Prostate gland (tissue), 2 donors: ENCODE measurements around the gene UFSP2. TPM values are rescaled to one million over a fixed set of nuclear protein-coding genes. Genes with fewer than 3 reads are reported as not detected.

Source experiments
- DNase-seq: peaks from one replicate; pipeline ENCODE4 v3.0.0-alpha.2; 2019; ENCODE audit warnings: low spot score
- H3K27ac ChIP-seq, 2 donors: fragments of 200-600 bp; sonication (generic); 2 replicates each; pipeline ENCODE4 v1.5.1; 2017 to 2019
- H3K27me3 ChIP-seq: fragments of 200-600 bp; sonication (generic); replicated peaks from 2 replicates; pipeline ENCODE4 v1.5.1; 2019; ENCODE audit not compliant: insufficient read depth
- H3K36me3 ChIP-seq, 2 donors: fragments of 200-600 bp; sonication (generic); 1 replicate in 1 of 2; 2 replicates in 1 of 2; pipeline versions ENCODE4 v1.5.1 to v1.8.1; 2017 to 2019
- H3K4me1 ChIP-seq: fragments of 200-600 bp; sonication (generic); replicated peaks from 2 replicates; pipeline ENCODE4 v1.5.1; 2019
- H3K4me3 ChIP-seq, 2 donors: fragments of 200-600 bp; sonication (generic); 2 replicates each; pipeline ENCODE4 v1.5.1; 2017 to 2019
- H3K9me3 ChIP-seq: fragments of 200-600 bp; sonication (generic); 2 replicates; pipeline ENCODE4 v1.5.1; 2017
- CTCF ChIP-seq, 4 experiments: fragments of 200-600 bp in 2 of 4; fragments of 450-650 bp in 2 of 4; sonication (generic) in 2 of 4; IDR thresholded peaks; 1 replicate in 3 of 4; 2 replicates in 1 of 4; pipeline ENCODE4 v1.5.1; 2016 to 2019; ENCODE audit warnings: antibody characterized with exemption in 4 of 4, mild to moderate bottlenecking in 2 of 4, moderate library complexity in 2 of 4
- POLR2A ChIP-seq: fragments of 450-650 bp; IDR thresholded peaks from one replicate; pipeline ENCODE4 v1.6.1; 2016; ENCODE audit warnings: antibody characterized with exemption, mild to moderate bottlenecking
- POLR2AphosphoS5 ChIP-seq: sonication (generic); formaldehyde crosslinking; IDR thresholded peaks from one replicate; pipeline ENCODE4 v1.6.1; 2017; ENCODE audit warnings: antibody characterized with exemption
- WGBS: methylation state at CpG from one replicate; pipeline ENCODE4 v1.1.5; 2018; 5-methylcytosine and 5-hydroxymethylcytosine counted together
- intact Hi-C: fragments of 100-400 bp; cut with DNase I; formaldehyde crosslinking; loops from one replicate; pipeline ENCODE4 v1.14.2; 2022
- total RNA-seq, 2 donors: library from RNA; depleted of rRNA; stranded (reverse); fragments of >200 nt; gene quantifications; one replicate each; pipeline ENCODE4 v1.1.0, GENCODE V29; 2016

UFSP2 gene
- total RNA-seq, 2 donors from 2014 or later: 32.1 to 42.7 TPM

- Histone ChIP-seq H3K4me1 (no peaks in the 10 kb centered on the region), H3K27me3 (no peaks in the 10 kb centered on the region), H3K27ac (no peak overlapping the region), H3K9me3 (no peaks in the 10 kb centered on the region), H3K4me3 (no peak overlapping the region), H3K36me3 (no peaks in the 10 kb centered on the region)
- intact Hi-C loops: loop anchor here (10.0 kb wide), 2 partner anchors 203 to 643 kb away; no protein-coding TSS in a partner anchor
- TF ChIP-seq POLR2A (no peak), POLR2AphosphoS5 (no peak), CTCF (IDR thresholded peaks at IDR 0.05) (no peak)
- 95% methylated on average over 1 of the region's 1 CpG for WGBS
- DNase-seq: no peak
Measured at GRCh38 chr4:185392156-185392555, 33.6 kb downstream of the UFSP2 start.

GRCh38 chr4:185390941-185391340, 34.8 kb downstream of the UFSP2 start:
- intact Hi-C loops: loop anchor here (10.0 kb wide), 2 partner anchors 204 to 644 kb away; no protein-coding TSS in a partner anchor
- 93% methylated on average over 6 of the region's 6 CpGs for WGBS

DNA sequence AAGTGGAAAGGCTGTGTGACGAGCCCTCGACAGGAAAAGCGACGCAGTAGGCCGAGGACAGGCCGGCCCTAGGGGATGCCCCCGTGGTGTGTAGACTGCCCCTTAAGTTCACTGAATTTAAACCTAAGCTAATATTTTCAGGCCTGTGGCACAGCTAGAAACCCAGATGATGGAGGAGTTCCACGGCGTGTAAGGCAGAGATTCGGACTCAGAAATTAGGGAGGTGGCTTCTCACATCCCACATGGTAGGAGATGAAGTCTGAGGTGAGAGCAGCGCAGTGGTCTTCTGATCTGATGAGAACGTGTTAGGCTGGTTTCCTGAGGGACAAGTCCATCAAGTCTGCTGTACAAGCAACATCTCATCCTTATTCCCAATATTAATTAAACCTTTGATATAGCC, 37.8 kb downstream of the UFSP2 start:
- no peaks in the 10 kb centered on the region for H3K36me3 ChIP-seq
- 96% methylated on average over 12 of the region's 12 CpGs for WGBS
- no peak for TF ChIP-seq CTCF (IDR thresholded peaks at IDR 0.05)
- no peak for TF ChIP-seq POLR2AphosphoS5
- TF ChIP-seq POLR2A: no peak

More at GRCh38 chr4:185390941-185391340, 34.8 kb downstream of the UFSP2 start:
- Histone ChIP-seq H3K4me1 (no peaks in the 10 kb centered on the region), H3K27ac (no peak overlapping the region), H3K36me3 (no peaks in the 10 kb centered on the region), H3K27me3 (no peaks in the 10 kb centered on the region), H3K9me3 (no peaks in the 10 kb centered on the region), H3K4me3 (no peak overlapping the region)
- DNase-seq: no peak
- TF ChIP-seq POLR2AphosphoS5: no peak
- TF ChIP-seq POLR2A: no peak

DNA sequence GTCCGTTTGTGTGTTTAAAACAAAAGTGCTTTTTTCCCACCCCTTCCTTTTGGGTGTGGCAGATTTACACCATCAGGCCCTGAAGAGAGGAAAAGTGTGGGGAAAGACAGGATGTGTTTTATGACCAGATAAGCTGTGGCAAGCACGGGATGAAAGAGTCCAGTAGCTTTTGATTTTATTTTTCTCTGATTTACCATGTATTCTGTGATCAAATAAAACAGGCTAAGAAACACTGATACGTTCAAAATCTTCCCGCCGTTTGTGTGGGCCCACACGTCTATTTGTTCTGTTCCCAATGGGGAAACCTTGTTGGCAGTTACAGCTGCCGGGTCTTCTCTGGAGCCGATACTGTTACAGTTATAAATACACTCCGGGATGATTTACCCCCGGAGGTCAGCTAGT, 40.8 kb downstream of the UFSP2 start:
- intact Hi-C loops: no loop called here
- peak; percentile 18 for TF ChIP-seq POLR2AphosphoS5
- no peak for TF ChIP-seq CTCF (IDR thresholded peaks at IDR 0.05)
- TF ChIP-seq POLR2A: no peak

More for the DNA sequence above, 37.8 kb downstream of the UFSP2 start:
- Histone ChIP-seq H3K4me1 (peaks cover 13% of the 10 kb centered on the region), H3K4me3 (no peak overlapping the region), H3K27ac (no peak overlapping the region), H3K27me3 (no peaks in the 10 kb centered on the region), H3K9me3 (no peaks in the 10 kb centered on the region)
- intact Hi-C loops: no loop called here
- DNase-seq: no peak

DNA sequence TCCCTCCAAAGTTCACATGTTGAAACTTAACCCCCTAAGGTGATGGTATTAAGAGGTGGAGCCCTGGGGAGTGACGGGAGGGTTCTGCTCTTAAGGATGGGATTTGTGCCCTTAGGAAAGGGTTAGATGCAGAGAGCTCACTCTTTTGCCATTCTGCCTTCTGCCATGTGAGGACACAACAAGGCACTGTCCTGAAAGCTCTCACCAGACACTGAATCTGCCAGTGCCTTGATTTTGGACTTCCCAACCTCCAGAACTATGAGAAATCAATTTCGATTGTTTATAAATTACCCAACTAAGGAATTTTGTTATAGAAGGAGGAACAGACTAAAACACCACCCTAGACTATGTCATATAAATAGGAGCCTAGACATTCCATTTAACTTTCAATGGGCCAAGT, 41.7 kb downstream of the UFSP2 start:
- no peaks in the 10 kb centered on the region for H3K9me3 ChIP-seq
- H3K27ac ChIP-seq: peak overlapping the region; percentile 76 to 89
- TF ChIP-seq CTCF (IDR thresholded peaks at IDR 0.05): no peak
- no peak for TF ChIP-seq POLR2AphosphoS5
- no peaks in the 10 kb centered on the region for H3K27me3 ChIP-seq
- 74% methylated on average over 2 of the region's 2 CpGs for WGBS
- H3K4me3 ChIP-seq: no peak overlapping the region
- no peaks in the 10 kb centered on the region for H3K36me3 ChIP-seq
- DNase-seq: no peak
- intact Hi-C loops: no loop called here
- peaks cover 13% of the 10 kb centered on the region for H3K4me1 ChIP-seq

More for the DNA sequence above, 40.8 kb downstream of the UFSP2 start:
- WGBS: 8% methylated on average over 10 of the region's 10 CpGs
- DNase-seq: no peak
- Histone ChIP-seq H3K4me1 (peaks cover 13% of the 10 kb centered on the region), H3K4me3 (no peak overlapping the region), H3K36me3 (no peaks in the 10 kb centered on the region), H3K27me3 (no peaks in the 10 kb centered on the region), H3K27ac (peak overlapping the region; percentile 76 to 89), H3K9me3 (no peaks in the 10 kb centered on the region)
